ENCODE data around the gene TMEM132A.

DNA sequence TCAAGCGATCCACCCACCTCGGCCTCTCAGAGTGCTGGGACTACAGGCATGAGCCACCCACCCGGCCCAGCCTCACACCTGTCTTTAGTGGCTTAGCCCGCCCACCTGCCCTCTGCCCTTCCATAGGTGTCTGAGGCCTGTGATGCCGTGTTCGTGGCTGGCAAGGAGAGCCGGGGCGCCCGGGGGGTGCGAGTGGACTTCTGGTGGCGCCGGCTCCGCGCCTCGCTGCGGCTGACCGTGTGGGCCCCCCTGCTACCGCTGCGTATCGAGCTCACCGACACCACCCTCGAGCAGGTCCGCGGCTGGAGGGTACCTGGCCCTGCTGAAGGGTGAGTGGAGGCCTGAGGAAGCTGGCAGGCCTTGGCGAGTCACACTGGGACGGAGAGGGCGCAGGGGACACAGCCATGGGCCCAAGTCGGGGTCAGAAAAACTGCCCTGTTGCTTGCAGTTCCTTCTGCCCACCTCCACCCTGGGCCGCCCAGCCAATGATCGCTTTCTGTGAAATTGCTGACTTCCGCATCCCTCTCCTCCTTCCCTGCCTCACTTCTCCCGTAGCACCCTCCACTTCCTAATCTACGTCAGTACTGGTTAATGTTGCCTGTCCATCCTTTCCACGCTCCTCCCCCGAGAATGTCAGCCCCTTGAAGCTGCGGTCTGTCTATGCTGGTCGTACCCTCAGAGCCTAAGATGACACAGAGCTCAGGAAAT, 9.3 kb downstream of the TMEM132A start:
- no peak for TF ChIP-seq EP300 (IDR thresholded peaks at IDR 0.05; ENCODE audit: low read depth)
- TF ChIP-seq, protein P1, sequence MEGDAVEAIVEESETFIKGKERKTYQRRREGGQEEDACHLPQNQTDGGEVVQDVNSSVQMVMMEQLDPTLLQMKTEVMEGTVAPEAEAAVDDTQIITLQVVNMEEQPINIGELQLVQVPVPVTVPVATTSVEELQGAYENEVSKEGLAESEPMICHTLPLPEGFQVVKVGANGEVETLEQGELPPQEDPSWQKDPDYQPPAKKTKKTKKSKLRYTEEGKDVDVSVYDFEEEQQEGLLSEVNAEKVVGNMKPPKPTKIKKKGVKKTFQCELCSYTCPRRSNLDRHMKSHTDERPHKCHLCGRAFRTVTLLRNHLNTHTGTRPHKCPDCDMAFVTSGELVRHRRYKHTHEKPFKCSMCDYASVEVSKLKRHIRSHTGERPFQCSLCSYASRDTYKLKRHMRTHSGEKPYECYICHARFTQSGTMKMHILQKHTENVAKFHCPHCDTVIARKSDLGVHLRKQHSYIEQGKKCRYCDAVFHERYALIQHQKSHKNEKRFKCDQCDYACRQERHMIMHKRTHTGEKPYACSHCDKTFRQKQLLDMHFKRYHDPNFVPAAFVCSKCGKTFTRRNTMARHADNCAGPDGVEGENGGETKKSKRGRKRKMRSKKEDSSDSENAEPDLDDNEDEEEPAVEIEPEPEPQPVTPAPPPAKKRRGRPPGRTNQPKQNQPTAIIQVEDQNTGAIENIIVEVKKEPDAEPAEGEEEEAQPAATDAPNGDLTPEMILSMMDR (IDR thresholded peaks at IDR 0.05), result no peak

Measured in transverse colon (tissue), 3 donors.